Lower leg skin (tissue), 4 donors: ENCODE results near the gene EID3. TPM values are rescaled to one million over a fixed set of nuclear protein-coding genes. Genes with fewer than 3 reads are reported as not detected.
"Not testable (repeated sequence)": the region's sequence is repeated elsewhere in the genome, so short reads cannot be mapped to it uniquely, and the experiment has no call there.

Experiments
- DNase-seq, 2 donors: peaks; one replicate each; pipeline ENCODE4 v3.0.0-alpha.2; 2019; ENCODE audit warnings: low spot score in 2 of 2
- H3K4me3 ChIP-seq: fragments of 200-600 bp; sonication (generic); 2 replicates; pipeline ENCODE4 v1.5.1; 2017; ENCODE audit warnings: mild to moderate bottlenecking, low read depth; ENCODE audit not compliant: poor library complexity, severe bottlenecking
- POLR2A ChIP-seq, 2 donors: fragments of 450-650 bp; IDR thresholded peaks; one replicate each; pipeline ENCODE4 v1.6.1; 2016 to 2017; ENCODE audit warnings: antibody characterized with exemption in 2 of 2, mild to moderate bottlenecking in 1 of 2, moderate library complexity in 1 of 2
- WGBS, 2 donors: methylation state at CpG; one replicate each; pipeline ENCODE4 v1.1.5; 2018; 5-methylcytosine and 5-hydroxymethylcytosine counted together
- intact Hi-C: fragments of 100-400 bp; cut with DNase I; formaldehyde crosslinking; loops from one replicate; pipeline ENCODE4 v1.15.0; 2023; ENCODE audit warnings: low total_unique reads
- total RNA-seq, 4 donors: library from RNA; depleted of rRNA; stranded (reverse); fragments of >200 nt; gene quantifications; one replicate each; pipeline ENCODE4 v1.1.0, GENCODE V29; 2016
- TF ChIP-seq, protein P1 (sequence below), 3 donors: fragments of 450-650 bp; IDR thresholded peaks; one replicate each; pipeline ENCODE4 v1.5.1; 2016; ENCODE audit warnings: antibody characterized with exemption in 3 of 3, mild to moderate bottlenecking in 3 of 3, moderate library complexity in 2 of 3

EID3 gene
- total RNA-seq, 4 donors from 2014 or later = 1.1 to 3.6 (median 3.1) TPM

DNA sequence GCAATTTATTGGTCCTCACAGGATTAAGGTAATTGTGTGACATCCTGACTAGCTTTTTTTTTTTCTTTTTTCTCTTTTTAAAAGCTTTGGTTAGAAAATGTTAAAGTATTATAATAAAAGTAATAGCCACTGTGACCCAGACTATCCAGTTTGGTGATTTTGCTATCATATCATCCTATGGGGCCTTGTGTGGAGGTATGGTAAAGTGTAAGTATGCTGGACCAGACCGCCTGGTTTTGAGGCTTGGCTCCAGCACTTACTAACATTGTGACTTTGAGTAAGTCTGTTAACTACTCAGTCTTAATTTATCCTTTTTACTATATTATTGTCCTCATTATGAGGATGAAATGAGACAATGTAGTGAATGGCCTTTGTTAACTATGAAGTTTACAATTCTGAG, 15.5 kb downstream of the EID3 start:
- intact Hi-C loops = no loop called here
- 85 to 100% methylated on average over 1 of the region's 1 CpG for WGBS, 2 donors
- no peak for DNase-seq

DNA sequence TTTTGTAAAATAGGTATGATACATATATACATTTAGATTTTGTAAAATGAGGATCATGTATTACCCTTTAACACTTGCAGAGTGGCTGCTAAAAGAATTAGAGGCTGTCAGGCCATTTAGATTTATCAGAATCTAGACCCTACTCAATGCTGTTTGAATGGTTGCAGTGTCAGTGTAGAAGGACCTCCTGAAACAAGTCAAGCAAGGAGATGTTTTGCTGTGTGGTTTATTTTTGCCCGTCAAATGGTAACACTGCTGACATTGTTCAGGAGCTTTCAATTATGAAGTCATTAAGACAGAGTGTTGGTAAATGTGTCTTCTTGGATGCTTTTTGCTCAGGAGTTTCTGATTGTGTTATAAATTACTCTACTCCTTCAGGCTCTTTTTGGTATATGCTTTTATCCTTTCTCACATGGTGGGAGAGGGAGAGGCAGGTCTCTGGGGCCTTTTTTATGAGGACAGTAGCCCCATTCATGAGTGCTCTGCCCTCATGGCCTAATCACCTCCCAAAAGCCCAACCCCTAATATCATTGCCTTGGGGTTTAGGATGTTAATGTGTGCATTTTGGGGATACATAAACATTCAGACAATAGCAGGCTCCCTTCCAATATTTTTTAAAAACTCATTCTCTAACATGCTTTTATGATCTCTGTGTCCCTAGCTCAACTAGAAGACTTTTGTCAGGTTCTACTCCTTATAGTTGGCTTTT, 16.5 kb downstream of the EID3 start:
- 76 to 85% methylated on average over 1 of the region's 1 CpG for whole genome bisulfite sequencing, 2 donors
- intact Hi-C loops = no loop called here
- no peak for DNase-seq
- no peak for TF ChIP-seq POLR2A (IDR thresholded peaks at IDR 0.05)
- TF ChIP-seq, protein P1, sequence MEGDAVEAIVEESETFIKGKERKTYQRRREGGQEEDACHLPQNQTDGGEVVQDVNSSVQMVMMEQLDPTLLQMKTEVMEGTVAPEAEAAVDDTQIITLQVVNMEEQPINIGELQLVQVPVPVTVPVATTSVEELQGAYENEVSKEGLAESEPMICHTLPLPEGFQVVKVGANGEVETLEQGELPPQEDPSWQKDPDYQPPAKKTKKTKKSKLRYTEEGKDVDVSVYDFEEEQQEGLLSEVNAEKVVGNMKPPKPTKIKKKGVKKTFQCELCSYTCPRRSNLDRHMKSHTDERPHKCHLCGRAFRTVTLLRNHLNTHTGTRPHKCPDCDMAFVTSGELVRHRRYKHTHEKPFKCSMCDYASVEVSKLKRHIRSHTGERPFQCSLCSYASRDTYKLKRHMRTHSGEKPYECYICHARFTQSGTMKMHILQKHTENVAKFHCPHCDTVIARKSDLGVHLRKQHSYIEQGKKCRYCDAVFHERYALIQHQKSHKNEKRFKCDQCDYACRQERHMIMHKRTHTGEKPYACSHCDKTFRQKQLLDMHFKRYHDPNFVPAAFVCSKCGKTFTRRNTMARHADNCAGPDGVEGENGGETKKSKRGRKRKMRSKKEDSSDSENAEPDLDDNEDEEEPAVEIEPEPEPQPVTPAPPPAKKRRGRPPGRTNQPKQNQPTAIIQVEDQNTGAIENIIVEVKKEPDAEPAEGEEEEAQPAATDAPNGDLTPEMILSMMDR (IDR thresholded peaks at IDR 0.05) = no peak
- no peak overlapping the region for H3K4me3 ChIP-seq

More for the DNA sequence above, 15.5 kb downstream of the EID3 start:
- no peak for TF ChIP-seq POLR2A (IDR thresholded peaks at IDR 0.05)
- TF ChIP-seq, protein P1 (IDR thresholded peaks at IDR 0.05) = no peak
- no peak overlapping the region for H3K4me3 ChIP-seq

DNA sequence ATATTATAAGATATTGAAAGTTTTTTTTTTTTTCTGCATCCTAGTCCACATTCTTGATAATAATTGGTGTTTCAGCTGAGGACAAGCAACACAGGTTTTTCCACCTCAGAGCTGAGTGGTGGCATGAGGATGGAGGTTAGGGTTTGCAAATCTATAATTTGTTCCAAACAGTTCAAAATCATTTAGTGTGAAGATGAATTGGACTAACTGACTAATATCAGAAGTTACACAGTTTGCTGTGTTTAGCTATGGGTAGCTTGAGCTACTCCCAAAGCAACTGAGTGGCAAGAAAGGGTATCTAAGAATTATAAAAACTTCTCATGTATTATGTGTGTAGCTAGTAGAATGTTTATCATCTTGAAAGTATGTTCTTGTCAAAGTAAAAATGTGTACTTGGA, 17.1 kb downstream of the EID3 start:
- TF ChIP-seq, protein P1 (IDR thresholded peaks at IDR 0.05) = no peak
- no peak for TF ChIP-seq POLR2A (IDR thresholded peaks at IDR 0.05)
- no peak for DNase-seq
- intact Hi-C loops = no loop called here
- no peak overlapping the region for H3K4me3 ChIP-seq

DNA sequence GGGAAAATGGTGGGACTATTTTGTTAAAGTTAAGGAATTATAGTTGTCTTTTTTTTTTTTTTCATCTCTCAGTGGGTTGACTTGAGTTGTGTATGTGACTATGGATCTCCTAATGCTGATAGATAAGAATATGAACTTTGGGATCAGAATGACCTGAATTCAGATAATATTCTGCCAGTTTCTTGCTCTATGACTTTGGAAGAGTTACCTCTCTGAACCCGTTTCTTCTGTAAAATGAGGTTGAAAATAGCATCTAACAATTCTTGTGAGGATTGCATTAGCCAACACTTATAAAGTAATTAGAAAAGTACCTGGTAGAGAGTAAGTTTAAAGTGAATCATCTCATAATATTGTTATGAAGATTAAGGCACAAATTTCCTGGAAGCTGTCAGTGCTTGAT, 18.4 kb downstream of the EID3 start:
- no peak for DNase-seq
- no peak overlapping the region for H3K4me3 ChIP-seq
- 93 to 98% methylated on average over 1 of the region's 1 CpG for WGBS, 2 donors
- intact Hi-C loops = no loop called here
- TF ChIP-seq, protein P1 (IDR thresholded peaks at IDR 0.05) = no peak
- no peak for TF ChIP-seq POLR2A (IDR thresholded peaks at IDR 0.05)

DNA sequence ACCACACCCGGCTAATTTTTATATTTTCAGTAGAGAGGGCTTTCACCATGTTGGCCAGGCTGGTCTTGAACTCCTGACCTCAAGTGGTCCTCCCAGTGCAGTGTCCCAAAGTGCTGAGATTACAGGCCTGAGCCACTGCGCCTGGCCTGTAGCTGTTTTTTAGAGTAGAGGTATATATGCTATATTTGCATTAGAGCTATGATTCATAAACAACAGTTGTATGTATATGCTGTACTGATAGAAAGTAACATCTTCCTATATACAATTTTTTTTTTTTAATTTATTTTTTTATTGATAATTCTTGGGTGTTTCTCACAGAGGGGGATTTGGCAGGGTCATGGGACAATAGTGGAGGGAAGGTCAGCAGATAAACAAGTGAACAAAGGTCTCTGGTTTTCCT, 19.0 kb downstream of the EID3 start:
- DNase-seq, H3K4me3 ChIP-seq, intact Hi-C loops: not testable (repeated sequence)
- WGBS, 2 donors = 97 to 100% methylated on average over 2 of the region's 2 CpGs

DNA sequence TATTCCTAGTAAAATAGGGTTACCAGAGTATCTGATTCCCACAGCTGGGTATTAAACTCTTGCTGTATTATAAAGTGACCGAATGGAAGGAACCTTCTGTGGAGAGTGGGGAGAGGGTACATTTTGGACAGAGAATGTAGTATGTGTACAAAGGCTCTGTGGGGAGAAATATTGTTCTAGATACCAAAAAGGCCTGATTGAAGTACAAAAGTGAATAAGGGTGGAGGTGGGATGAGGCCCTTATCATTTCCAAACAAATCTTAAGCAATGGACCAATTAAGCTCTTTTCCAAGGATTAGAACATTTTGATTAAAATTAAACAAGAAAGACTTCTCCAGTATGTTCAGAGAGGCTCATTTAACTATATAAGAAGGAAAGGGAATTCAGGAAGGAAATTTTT, 20.4 kb downstream of the EID3 start:
- no peak overlapping the region for H3K4me3 ChIP-seq
- WGBS, 2 donors = 94 to 100% methylated on average over 1 of the region's 1 CpG
- intact Hi-C loops = no loop called here
- DNase-seq = no peak
- TF ChIP-seq, protein P1 (IDR thresholded peaks at IDR 0.05) = no peak
- no peak for TF ChIP-seq POLR2A (IDR thresholded peaks at IDR 0.05)

DNA sequence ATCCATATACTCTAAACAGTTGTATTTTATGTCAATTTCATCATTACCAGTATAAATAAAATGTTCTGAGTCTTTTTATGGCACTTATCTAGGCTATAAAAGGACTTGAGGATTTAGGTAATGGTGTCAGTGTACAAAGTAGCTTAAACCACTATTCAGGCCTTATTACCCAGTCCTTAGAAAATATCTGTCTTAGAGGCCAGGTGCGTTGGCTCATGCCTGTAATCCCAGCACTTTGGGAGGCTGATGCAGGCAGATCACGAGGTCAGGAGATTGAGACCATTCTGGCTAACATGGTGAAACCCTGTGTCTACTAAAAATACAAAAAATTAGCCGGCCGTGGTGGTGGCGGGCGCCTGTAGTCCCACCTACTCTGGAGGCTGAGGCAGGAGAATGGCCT, 24.7 kb downstream of the EID3 start:
- intact Hi-C loops, H3K4me3 ChIP-seq, DNase-seq: not testable (repeated sequence)
- 93 to 95% methylated on average over 6 of the region's 6 CpGs for WGBS, 2 donors
